ENCODE data around the gene HTR2B.

DNA sequence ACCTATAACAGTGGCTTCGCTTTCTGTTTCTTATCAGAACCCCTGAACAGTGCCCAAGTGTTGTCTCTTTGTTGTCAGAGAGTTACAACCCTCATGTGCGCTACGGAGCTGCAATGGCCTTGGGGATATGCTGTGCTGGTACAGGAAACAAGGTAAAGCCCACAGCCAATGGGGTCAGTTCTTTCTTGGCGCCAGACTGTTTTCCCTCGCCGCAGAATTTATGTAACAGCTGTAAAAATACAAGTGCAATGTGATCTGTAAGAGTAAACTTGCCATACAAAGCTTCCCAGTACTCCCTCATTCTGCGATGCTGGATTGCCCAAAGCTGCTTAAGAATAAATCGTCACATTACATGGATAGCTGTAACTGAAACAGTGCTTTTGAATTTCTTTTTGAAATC, 13.9 kb upstream of the HTR2B start:
- TF ChIP-seq HNF4A (CRISPR knock-in tag; IDR thresholded peaks at IDR 0.05) (no peak), HNRNPLL (IDR thresholded peaks at IDR 0.05; ENCODE audit: low read depth, low read length, poor library complexity, severe bottlenecking) (no peak), TRIM24 (CRISPR knock-in tag; IDR thresholded peaks at IDR 0.05) (no peak), PHB2 (IDR thresholded peaks at IDR 0.05; ENCODE audit: partially characterized antibody) (no peak), PAX8 (CRISPR knock-in tag; IDR thresholded peaks at IDR 0.05; ENCODE audit: borderline replicate concordance) (no peak)
- TF ChIP-seq, protein P1, sequence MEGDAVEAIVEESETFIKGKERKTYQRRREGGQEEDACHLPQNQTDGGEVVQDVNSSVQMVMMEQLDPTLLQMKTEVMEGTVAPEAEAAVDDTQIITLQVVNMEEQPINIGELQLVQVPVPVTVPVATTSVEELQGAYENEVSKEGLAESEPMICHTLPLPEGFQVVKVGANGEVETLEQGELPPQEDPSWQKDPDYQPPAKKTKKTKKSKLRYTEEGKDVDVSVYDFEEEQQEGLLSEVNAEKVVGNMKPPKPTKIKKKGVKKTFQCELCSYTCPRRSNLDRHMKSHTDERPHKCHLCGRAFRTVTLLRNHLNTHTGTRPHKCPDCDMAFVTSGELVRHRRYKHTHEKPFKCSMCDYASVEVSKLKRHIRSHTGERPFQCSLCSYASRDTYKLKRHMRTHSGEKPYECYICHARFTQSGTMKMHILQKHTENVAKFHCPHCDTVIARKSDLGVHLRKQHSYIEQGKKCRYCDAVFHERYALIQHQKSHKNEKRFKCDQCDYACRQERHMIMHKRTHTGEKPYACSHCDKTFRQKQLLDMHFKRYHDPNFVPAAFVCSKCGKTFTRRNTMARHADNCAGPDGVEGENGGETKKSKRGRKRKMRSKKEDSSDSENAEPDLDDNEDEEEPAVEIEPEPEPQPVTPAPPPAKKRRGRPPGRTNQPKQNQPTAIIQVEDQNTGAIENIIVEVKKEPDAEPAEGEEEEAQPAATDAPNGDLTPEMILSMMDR (CRISPR knock-in tag; IDR thresholded peaks at IDR 0.05): no peak

All from HepG2 (cell line).